GM19099 (cell line): ENCODE measurements around the gene NEAT1.

ENCODE experiments used
- POLR2A ChIP-seq: IDR thresholded peaks from 3 replicates; pipeline ENCODE4 v1.6.1; 2011; ENCODE audit warnings: low read depth; ENCODE audit not compliant: insufficient read length; ENCODE audit errors: extremely low read depth

The NEAT1 gene

DNA sequence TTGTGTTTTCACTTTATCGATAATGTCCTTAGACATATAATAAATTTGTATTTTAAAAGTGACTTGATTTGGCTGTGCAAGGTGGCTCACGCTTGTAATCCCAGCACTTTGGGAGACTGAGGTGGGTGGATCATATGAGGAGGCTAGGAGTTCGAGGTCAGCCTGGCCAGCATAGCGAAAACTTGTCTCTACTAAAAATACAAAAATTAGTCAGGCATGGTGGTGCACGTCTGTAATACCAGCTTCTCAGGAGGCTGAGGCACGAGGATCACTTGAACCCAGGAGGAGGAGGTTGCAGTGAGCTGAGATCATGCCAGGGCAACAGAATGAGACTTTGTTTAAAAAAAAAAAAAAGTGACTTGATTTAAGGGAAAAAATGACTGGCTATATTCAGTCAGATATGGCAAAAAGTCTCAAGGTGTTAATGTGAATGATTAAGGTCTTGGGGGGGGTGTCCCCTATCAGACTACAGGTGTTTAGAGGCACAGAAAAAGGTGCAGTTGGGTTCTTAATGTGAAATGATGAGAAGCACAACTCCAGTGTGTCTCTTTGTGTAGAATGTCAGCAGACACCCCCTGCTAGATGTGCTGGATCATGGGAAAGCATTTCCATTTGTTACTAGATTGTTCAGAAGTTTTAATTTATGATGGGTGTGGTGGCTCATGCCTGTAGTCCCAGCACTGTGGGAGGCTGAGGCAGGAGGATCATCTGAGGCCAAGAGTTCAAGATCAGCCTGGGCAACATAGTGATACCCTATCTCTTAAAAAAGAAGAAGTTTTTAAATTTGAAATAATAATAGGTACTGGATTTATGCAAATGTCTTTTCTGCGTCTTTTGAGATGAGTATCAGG, 17.0 kb downstream of the NEAT1 start:
- TF ChIP-seq POLR2A = no peak

DNA sequence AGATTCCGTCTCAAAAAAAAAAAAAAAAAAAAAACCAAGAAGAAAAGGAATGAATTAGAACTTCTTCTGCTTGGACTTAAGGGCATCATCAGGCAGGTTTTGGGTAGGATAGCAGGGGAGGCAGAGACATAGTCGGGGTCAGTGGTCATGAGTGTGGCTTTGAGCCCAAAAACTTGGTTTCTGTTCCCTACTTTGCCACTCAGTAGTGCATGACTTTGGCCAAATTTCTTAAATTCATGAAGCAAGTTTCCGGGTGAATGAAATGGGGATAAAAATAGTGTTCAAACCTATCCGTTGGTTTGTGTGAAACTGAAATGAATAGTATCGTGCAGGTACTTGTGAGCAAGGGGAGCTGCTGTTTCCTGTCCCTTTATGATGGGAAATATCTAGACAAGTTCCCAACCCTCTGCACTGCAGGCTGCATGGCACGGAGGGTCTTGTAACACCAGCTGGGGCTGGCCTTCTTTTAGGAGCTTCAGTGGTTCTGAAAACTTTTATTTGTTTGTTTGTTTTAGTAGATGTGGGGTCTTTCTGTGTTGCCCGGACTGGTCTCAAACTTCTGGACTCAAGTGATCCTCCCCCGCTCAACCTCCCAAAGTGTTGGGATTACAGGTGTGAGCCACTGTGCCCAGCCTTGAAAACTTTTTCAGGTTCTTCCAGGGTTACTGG, 18.4 kb downstream of the NEAT1 start:
- TF ChIP-seq POLR2A = peak; percentile 34

DNA sequence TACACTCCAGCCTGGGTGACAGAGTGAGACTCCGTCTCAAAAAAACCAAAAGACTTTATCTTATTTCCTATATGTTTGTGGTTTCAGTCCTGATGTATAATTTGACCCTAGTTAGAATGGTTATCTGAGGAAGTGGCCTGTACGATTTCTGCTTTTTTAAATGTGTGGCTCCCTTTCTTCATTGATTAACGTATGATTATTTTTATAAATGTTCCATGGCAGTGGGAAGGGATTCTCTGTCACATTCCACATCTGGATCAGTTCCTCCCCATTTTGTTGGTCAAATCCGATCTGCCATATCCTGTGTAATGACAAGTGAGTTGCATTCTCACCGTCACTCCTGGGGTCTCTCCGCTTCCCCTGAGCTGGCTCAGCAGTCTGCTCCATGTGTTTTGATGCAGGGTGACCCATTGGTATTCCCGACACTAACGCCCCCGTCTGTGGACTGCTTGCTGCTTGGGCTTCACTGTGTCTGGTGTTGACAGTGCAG, 20.3 kb downstream of the NEAT1 start:
- TF ChIP-seq POLR2A = no peak

DNA sequence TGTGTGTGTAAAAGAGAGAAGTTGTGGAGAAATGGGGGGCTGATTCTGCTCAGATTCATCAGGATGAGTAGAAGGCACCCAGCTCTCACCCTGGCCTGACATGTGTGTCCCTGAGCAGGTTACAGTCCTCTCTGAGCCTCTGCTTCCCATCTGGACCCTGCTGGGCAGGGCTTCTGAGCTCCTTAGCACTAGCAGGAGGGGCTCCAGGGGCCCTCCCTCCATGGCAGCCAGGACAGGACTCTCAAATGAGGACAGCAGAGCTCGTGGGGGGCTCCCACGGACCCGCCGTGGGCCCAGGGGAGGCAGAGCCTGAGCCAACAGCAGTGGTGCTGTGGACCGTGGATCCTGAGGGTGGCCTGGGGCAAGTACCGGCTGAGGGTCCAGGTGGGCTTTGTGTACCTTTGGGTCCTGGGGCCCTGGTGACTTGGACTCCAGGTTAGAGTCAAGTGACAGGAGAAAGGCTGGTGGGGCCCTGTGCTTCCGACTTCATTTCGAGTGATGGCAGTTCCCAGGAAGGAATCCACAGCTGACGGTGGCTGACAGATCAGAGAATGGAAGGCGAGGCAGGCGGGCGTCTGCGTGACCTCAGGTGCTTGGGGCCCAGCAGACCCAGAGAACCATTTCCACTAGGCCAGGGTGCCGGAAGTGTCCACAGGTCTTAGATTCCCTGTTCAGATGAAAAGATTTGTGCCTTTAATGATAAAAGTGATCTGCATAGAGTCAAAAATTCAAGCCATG, 21.9 kb downstream of the NEAT1 start:
- no peak for TF ChIP-seq POLR2A

DNA sequence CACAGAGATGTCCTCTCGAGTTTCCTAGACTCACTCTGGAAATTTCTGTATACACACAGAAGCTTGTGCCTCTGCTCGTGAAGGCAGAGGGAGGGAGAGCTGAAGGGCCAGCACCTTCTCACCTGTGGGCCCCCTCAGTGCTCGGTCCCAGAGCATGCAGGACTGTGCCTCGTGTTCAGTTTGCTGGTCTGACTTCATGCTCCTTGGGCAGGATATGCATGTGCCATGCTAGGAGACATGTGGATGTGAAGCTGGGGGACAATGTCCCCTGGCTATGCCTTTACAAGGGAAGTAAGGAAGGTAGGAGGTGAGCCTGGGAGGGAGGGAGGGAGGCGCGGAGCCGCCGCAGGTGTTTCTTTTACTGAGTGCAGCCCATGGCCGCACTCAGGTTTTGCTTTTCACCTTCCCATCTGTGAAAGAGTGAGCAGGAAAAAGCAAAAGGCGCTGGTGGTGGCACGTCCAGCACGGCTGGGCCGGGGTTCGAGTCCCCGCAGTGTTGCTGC, 22.6 kb downstream of the NEAT1 start:
- TF ChIP-seq POLR2A = no peak

DNA sequence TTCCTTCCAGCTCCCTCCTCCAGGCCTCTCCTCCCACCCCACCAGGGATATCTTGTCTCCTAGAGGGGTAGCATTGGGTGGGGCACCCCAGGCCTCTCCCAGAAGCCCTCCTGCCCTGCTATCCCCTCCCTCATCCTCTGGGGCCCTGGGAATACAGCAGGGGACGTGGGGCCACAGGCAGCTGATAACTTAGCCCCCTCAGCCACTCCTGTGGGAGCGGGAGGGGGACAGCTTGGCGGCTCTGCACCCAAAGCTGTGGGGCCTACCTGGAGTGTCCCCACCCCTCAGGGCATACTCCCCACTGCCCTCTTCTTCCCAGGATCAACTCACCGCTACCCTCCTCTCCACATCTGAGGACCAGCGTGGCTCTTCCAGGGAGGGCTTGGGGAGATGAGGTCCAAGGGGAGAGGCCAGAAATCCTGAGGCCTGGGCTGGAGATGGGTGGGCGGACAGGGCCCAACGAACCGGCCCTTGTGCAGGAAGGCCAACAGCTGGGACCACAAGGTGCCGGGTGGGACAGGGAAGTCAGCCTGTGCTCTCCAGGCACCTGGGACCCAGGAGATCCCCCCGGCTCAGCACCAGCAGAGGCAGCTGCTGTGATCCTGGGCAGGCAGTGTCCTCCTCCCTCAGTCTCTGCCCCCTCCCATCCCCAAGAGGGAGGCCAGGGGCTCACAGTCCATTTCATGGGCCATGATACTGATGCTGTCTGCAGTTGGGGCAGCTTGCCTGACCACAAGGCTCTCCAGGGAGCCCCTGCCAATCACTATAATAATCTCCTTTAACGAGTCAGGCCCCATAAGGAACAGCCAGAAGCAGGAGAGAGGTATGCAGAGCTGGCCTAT, 23.2 kb downstream of the NEAT1 start:
- TF ChIP-seq POLR2A = peak; percentile 35

DNA sequence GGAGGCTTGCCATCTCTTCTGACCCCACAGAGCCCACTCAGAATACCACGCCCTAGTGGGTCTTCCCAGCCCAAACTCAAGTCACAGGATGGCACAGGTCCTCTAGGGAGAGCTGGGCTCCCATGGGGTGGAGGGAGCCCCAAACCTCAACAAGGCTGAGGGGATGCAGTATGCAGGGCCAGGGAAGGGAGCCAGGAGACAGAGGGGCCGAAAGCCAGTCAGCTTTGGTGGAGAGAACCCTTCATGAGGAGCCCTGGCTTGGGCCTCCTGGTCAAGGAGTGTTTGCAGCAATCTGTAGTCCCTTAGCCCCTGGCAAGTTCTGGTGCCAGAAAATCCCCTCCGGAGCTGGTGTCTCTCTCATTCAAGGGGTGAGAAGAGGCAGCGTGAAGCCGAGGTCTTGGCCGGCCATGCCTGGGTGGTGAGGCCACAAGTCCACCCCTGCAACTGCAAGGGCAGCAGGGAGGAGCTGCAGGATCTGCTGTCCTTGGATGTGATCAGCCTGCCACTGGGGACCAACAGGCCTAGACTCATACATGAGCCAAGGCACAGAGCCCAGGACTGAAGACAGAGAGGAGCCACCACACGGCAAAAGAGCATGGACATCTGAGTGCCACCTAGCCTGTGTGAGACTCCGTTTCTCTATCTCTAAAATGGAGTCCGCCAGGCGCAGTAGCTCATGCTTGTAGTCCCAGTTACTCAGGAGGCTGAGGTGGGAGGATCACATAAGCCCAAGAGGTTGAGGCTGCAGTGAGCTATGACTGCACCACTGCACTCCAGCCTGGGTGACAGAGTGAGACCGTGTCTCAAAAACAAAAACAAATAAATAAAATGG, 24.1 kb downstream of the NEAT1 start:
- TF ChIP-seq POLR2A = no peak

DNA sequence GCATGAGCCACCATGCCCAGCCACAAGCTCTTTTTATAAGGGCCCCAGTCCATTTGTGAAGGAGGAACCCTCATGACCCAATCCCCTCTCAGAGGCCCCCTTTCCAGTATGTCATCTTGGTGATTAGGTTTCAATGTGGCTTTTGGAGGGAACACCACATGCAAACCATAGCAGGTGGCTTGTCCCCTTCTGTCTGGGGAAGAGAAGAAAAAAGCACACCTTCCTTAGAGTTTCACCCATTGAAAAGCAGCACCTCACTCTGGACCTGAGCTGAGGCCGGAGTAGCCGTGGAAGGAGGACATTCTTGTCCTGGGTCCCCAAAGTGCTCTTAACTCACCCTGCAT, 25.4 kb downstream of the NEAT1 start:
- no peak for TF ChIP-seq POLR2A

DNA sequence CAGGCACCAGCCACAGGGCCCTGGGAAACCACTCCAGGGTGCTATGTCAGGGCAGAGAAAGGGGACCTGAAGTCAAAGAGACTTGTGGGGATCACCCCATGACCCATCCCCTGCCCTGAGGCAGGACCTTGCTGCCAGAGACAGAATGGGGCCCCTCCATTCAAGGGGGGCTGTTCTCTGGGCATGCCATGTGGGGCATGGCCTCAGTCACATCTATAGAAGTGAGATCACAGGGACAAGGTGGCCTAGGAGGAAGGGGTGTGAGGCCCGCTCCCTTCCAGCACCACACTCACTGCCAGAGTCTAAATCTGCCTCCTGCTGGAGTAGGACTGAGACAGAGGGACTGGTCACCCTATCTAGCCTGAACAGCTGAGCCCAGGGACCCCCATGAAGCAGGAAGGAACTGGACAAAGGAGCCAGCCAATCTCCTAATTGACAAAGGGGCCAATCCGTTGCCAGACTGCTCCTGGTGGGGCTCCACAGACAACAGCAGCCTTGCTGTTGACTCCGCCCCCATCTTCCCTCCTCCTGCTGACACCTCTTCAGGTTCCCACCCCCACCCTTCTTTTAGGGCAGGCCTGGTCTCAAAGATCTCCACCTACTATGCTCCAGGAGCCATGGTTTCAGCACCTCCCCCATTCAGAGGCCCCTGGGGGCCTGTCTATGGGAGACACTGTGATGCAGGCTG, 26.0 kb downstream of the NEAT1 start:
- peak; percentile 13 for TF ChIP-seq POLR2A

DNA sequence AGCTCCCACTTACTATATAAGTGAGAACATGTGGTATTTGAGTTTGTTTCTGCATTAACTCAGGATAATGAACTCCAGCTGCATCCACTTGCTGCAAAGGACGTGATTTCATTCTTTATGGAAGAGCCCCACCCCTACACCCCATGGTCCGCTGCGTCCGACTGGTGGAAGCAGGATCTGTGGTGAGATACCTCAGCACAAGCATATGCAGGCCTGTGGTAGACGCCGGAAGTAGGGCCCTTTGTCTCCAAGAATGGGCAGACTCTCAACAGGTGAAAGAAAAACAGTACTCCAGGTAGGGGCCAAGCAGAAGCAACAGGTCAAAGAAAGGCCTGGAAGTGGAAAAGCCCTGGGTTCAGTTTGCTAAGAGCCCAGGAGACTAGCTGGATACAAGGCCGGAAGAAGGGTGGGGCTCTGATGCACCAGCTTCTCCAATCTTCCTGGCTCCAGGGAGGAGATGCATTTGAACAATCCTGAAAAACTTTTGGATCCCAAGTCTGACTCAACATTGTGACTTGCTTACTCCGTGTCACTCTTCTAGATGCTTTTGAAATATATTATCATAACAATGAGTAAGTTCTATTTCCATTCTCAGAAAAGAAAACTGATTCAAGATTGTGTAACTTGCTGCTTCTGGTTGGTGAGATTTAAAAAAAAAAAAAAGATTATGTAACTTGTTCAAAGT, 30.4 kb downstream of the NEAT1 start:
- TF ChIP-seq POLR2A = no peak

DNA sequence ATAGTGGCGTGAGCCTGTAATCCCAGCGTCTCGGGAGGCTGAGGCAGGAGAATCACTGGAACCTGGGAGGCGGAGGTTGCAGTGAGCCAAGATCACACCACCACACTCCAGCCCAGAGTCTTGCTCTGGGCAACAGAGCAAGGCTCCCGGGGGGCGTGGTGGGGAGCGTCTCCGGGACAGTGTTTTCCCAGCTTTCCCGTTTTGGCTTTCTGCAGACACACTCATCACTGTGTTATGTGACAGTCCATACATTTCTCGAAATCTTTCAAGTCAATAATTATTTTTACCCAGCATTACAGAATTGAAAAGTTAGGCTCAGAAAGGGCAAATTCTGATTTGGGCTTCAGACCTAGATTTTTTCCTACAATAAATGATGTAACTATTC, 31.7 kb downstream of the NEAT1 start:
- no peak for TF ChIP-seq POLR2A

DNA sequence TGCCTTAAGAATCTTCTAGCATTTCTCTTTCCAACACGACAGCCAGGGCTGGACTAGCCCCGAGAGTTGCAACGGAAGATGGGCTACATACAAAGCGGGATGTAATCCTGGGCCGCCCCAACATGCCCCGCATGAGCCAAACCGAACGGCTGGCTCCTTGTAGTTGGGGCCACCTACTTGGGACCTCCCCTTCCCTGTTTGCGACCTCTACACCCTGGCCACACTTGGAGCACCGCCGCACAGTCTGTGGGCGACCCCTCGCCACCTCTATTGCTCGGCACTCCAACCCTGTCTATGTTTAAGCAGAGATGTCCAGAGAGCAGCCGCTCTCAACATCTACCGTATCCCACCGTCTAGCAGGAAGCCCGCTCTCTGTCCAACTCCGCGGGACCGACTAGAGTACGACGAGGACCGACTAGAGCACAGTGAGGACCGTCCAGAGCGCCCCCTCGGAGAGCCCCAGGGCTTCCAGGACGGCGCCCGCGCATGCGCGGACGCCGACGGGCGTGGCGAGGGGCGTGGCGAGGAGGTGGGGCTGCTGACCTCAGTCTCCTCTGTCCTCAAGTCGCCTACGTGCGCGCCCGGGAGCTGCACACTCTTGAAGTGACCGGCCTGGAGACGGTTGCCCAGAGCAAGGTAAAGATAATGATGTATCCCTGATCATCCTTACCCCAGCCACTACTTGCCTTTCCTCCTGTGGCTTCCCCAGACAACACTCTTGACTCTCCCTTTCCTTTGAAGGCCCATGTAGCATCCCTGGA, 32.3 kb downstream of the NEAT1 start:
- peak; percentile 90 for TF ChIP-seq POLR2A
